ENCODE results near the gene CACNG7.
A peak's percentile ranks its signal among the peaks of the same experiment; 100 is the strongest.

CACNG7 gene

GRCh38 chr19:53957448-53958167 lies 48.5 kb downstream of the CACNG7 start:
- no peak for DNase-seq

GRCh38 chr19:53958168-53958571 lies 49.1 kb downstream of the CACNG7 start:
- DNase-seq, result peak; percentile 60

GRCh38 chr19:53958823-53959757 lies 50.0 kb downstream of the CACNG7 start:
- DNase-seq, result no peak

- no peak for DNase-seq
Observed at GRCh38 chr19:53960187-53960586, 51.1 kb downstream of the CACNG7 start.

- DNase-seq, result no peak
Observed at GRCh38 chr19:53960886-53961285, 51.8 kb downstream of the CACNG7 start.

- DNase-seq, result no peak
Observed at GRCh38 chr19:53961523-53962356, 52.7 kb downstream of the CACNG7 start.

- DNase-seq, result no peak
Observed at GRCh38 chr19:53962887-53963431, 53.9 kb downstream of the CACNG7 start, which contains the start of gene CACNG8. Gene CACNG8, plus strand, starts transcription at chr19:53962937.

- no peak for DNase-seq
Observed at GRCh38 chr19:53965091-53965490, 56.0 kb downstream of the CACNG7 start.

GRCh38 chr19:53966931-53967330 lies 57.9 kb downstream of the CACNG7 start:
- DNase-seq, result no peak

GRCh38 chr19:53969366-53969765 lies 60.3 kb downstream of the CACNG7 start:
- no peak for DNase-seq

GRCh38 chr19:53971673-53972072 lies 62.6 kb downstream of the CACNG7 start:
- DNase-seq, result no peak

- DNase-seq, result peak; percentile 85
Observed at GRCh38 chr19:53977429-53977990, 68.4 kb downstream of the CACNG7 start.

GRCh38 chr19:53977991-53978731 lies 69.1 kb downstream of the CACNG7 start:
- DNase-seq, result no peak

GRCh38 chr19:53978975-53979801 lies 70.1 kb downstream of the CACNG7 start:
- no peak for DNase-seq

GRCh38 chr19:53980539-53981375 lies 71.7 kb downstream of the CACNG7 start:
- DNase-seq, result no peak

- DNase-seq, result no peak
Observed at GRCh38 chr19:53981376-53981951, 72.4 kb downstream of the CACNG7 start.

- DNase-seq, result no peak
Observed at GRCh38 chr19:53982001-53982451, 72.9 kb downstream of the CACNG7 start.

- no peak for DNase-seq
Observed at GRCh38 chr19:53982611-53983010, 73.5 kb downstream of the CACNG7 start.
